Aorta (tissue), 5 donors: ENCODE results near the gene PLP1. TPM values are rescaled to one million over a fixed set of nuclear protein-coding genes. Genes with fewer than 3 reads are reported as not detected.

ENCODE experiments used
- ATAC-seq: fragments of 200-7000 bp; cut with Tn5 transposase; one replicate; pipeline ENCODE4 v1.9.1; 2022; ENCODE audit warnings: moderate library complexity; ENCODE audit not compliant: low FRiP score
- DNase-seq, 2 donors: peaks; one replicate each; pipeline ENCODE4 v3.0.0-alpha.2; 2020
- H3K27ac ChIP-seq, 2 donors: one replicate each; pipeline ENCODE4 v1.5.1; 2013; ENCODE audit warnings: low read length in 2 of 2, mild to moderate bottlenecking in 2 of 2, moderate library complexity in 2 of 2, control low read depth in 1 of 2, inconsistent platforms in 1 of 2, low read depth in 1 of 2
- H3K27me3 ChIP-seq, 2 donors: one replicate each; pipeline ENCODE4 v1.6.1; 2013; ENCODE audit warnings: control low read depth in 1 of 2, low read length in 1 of 2, mild to moderate bottlenecking in 1 of 2, moderate library complexity in 1 of 2; ENCODE audit not compliant: insufficient read depth in 2 of 2, control insufficient read depth in 1 of 2
- H3K36me3 ChIP-seq, 2 donors: one replicate each; pipeline ENCODE4 v1.6.1; 2013; ENCODE audit warnings: control low read depth in 1 of 2, low read length in 1 of 2, mild to moderate bottlenecking in 1 of 2; ENCODE audit not compliant: insufficient read depth in 2 of 2, control insufficient read depth in 1 of 2
- H3K4me1 ChIP-seq, 2 donors: one replicate each; pipeline ENCODE4 v1.6.1; 2013; ENCODE audit warnings: low read length in 2 of 2, control low read depth in 1 of 2, mild to moderate bottlenecking in 1 of 2, moderate library complexity in 1 of 2; ENCODE audit not compliant: insufficient read depth in 2 of 2, control insufficient read depth in 1 of 2
- H3K4me3 ChIP-seq, 2 donors: one replicate each; pipeline ENCODE4 v1.5.1; 2013; ENCODE audit warnings: low read length in 2 of 2, control low read depth in 1 of 2, mild to moderate bottlenecking in 1 of 2
- H3K9me3 ChIP-seq: one replicate; pipeline ENCODE4 v1.6.1; 2013; ENCODE audit warnings: mild to moderate bottlenecking, low read length; ENCODE audit not compliant: control insufficient read depth
- WGBS, 2 donors: extraction: QIAGEN DNeasy Blood & Tissue Kit; methylation state at CpG; one replicate each; pipeline ENCODE4 v1.1.7; 2013; 5-methylcytosine and 5-hydroxymethylcytosine counted together
- intact Hi-C, 2 donors: fragments of 100-400 bp; cut with DNase I; formaldehyde crosslinking; loops; one replicate each; pipeline versions ENCODE4 v1.14.2 to v1.15.0; 2022
- polyA plus RNA-seq, 2 donors: library from polyadenylated mRNA; stranded (reverse); fragments of 200-250 nt; gene quantifications; one replicate each; pipeline ENCODE4 v1.2.3, GENCODE V29; 2013
- total RNA-seq, 2 donors: library from RNA; stranded (reverse); fragmentation: NEBNext Ultra II Directional; extraction: Animal tissue kit (Norgen Biotek cat#: 25700); gene quantifications; one replicate each; pipeline ENCODE4 v1.2.1, GENCODE V29; 2021
- donor health status: healthy with polysubstance abuse.
- donor health status: Bipolar disorder and iron deficiency.
- donor health status: DM: no; HTN: no; CAD: no.
- donor health status: DM: no; HTN: no; CAD: no.
- donor health status: DM: yes; HTN: yes; CAD: no.

The PLP1 gene
- total and polyA plus RNA-seq, 4 donors, result 0.50 to 21.3 (median 4.3) TPM

DNA sequence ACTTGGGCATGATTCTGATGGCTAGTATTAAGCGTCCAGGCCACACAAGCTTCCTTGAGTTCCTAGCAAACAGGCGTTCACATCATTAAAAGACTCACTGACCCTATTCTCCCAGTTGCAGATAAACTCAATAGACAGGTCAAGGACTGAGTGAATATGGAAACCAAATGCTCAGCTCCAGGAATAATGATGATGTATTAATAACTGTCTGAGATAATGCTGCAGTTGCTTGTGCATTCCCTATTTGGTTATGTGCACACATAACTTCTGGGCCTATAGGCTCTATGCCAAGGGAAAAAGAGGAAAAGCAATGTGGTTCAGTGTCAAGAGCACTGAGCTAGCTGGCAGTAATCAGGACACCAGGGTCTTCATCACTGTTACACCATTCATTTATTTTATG is 51.9 kb downstream of the PLP1 start:
- DNase-seq, result no peak
- ATAC-seq, result no peak
- H3K36me3 ChIP-seq, result peaks cover 0 to 3% of the 10 kb centered on the region in 2 donors

DNA sequence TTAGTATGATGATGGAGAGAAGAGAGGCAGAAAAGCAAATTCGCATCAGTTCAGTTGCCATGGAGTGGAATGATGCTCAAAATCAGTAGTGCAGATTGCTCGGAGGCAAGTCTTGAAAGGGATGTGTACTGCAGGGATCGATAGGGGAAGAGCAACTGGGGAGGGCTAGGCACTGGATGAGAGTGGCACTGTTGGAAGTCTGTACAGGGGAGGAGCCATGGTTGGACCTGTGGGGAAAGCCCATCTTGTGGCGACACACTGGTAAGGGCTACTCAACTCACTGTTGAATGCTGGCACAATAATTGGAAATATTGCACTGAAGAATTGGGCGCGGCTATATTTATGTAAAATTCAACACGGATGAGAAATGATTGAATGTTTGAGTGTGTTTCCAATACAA is 54.2 kb downstream of the PLP1 start:
- 66 to 73% methylated on average over 7 of the region's 7 CpGs for WGBS, 2 donors
- Histone ChIP-seq H3K36me3 (no peaks in the 10 kb centered on the region), H3K27me3 (no peaks in the 10 kb centered on the region), H3K4me3 (no peak overlapping the region), H3K4me1 (no peaks in the 10 kb centered on the region), H3K9me3 (no peaks in the 10 kb centered on the region), H3K27ac (no peak overlapping the region)
- intact Hi-C loops, result no loop called here
- DNase-seq (no peak), ATAC-seq (no peak)

More for the DNA sequence above, 51.9 kb downstream of the PLP1 start:
- 14 to 29% methylated on average over 2 of the region's 2 CpGs for WGBS, 2 donors
- intact Hi-C loops, result no loop called here
- Histone ChIP-seq H3K9me3 (no peaks in the 10 kb centered on the region), H3K4me1 (no peaks in the 10 kb centered on the region), H3K27ac (peak overlapping the region in 1 of 2 donors; percentile 40), H3K27me3 (no peaks in the 10 kb centered on the region), H3K4me3 (no peak overlapping the region)

DNA sequence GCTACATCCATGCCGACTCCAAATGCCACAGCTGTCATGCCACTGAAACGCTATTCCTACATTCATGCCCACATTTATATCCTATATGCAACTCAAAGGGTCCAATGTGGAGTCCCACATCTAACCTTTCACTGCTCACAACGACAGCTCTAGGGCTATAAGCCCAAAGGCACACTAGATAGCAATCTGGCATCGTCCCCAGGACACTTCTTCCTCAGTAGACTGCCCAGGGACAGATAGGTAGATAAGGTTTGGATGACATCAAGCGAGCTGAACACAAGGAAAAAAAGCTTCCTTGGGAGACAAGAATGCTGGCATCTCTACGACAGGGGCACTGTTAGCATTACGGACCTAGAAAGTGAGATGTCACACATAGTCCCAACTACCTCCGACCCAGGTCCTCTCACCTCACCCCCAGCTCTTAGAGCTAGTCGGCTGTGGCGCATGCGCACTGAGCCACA is 54.7 kb downstream of the PLP1 start:
- Histone ChIP-seq H3K27me3 (no peaks in the 10 kb centered on the region), H3K4me3 (peak overlapping the region; percentile 21 to 36), H3K9me3 (no peaks in the 10 kb centered on the region), H3K36me3 (no peaks in the 10 kb centered on the region), H3K4me1 (no peaks in the 10 kb centered on the region), H3K27ac (no peak overlapping the region)
- intact Hi-C loops, result no loop called here
- ATAC-seq (no peak), DNase-seq (no peak)
- WGBS, 2 donors, result 8 to 21% methylated on average over 11 of the region's 11 CpGs

DNA sequence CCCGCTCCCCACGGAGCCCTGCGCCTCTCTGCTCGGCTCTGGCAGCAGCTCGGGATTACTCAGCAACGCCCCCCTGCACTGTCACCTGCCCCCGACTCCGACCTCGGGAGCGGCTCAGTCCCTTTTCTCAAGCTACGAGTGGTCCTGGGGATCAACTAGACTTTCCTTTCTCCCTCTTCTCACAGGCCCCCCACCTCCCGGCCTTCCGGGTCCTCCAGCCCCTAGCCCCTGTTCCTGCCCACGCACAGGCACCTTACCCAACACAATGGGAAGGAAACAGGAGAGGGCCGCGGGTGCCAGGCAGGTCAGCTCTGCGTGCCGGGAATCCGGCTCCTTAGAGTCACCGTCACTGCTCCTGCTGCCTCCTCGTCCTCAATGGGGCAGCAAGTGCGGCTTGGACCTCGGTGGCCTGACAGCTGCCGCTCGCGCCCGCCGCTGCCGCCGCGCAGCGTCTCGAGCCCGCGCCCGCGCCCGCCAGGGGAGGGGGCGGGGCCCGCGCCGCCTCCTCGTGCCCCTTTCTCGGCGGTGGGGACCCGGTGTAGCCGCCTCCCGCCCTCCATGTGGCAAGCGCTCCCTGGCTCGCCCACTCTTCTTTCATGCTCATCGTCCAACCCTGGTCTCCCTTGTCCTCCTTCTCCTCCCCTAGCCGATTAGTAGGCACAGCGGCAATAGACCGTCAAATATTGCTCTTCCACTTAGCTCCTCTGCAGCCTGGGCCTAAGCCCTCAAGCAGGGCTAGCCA is 55.3 kb downstream of the PLP1 start, which contains the start of gene RAB9B:
TSS of gene RAB9B (minus strand) at position 455 of the 742 bp plus-strand sequence. CDS start 6,473 bp downstream, outside the sequence.
- Histone ChIP-seq H3K4me3 (peak within 1 kb of the TSS; percentile 36 to 72), H3K36me3 (no peaks in the 10 kb centered on the region), H3K27me3 (no peaks in the 10 kb centered on the region), H3K27ac (peak within 1 kb of the TSS in 1 of 2 donors; percentile 74), H3K4me1 (no peaks in the 10 kb centered on the region), H3K9me3 (no peaks in the 10 kb centered on the region)
- ATAC-seq (peak; percentile 91), DNase-seq (peak; percentile 81 to 88)
- intact Hi-C loops, result no loop called here
- WGBS, 2 donors, result 1 to 10% methylated on average over 31 to 54 of the region's 54 CpGs

DNA sequence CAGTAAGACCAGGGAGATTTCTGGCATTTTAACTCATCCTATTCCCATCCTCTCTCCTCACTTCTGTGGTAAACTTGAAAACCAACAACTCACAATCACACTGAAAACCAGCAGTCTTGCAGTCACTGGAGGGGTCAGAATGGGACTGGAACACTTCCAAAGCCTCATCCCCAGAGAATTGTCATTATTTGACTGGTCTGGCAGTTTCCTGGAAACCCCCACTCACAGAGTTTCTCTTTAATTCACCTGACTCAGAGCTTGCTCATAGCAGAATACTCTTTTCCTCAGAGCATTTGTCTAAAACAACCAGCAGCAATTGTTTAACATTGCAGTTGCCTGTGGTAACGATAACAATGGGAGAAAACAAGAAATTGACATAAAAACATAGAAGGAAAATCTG is 62.8 kb downstream of the PLP1 start:
- ATAC-seq, result no peak
- H3K4me1 ChIP-seq, result no peaks in the 10 kb centered on the region
- H3K4me3 ChIP-seq, result no peak overlapping the region
- DNase-seq, result no peak
- 64 to 86% methylated on average over 1 of the region's 1 CpG for WGBS, 2 donors
- H3K9me3 ChIP-seq, result no peaks in the 10 kb centered on the region
- H3K27ac ChIP-seq, result no peak overlapping the region
- intact Hi-C loops, result no loop called here
- no peaks in the 10 kb centered on the region for H3K36me3 ChIP-seq
- no peaks in the 10 kb centered on the region for H3K27me3 ChIP-seq

Other genes with a start within 250 kb of the PLP1 start
- gene TCEAL4, start 191.3 kb upstream of the PLP1 start, total RNA-seq, result 100 to 1,000 TPM in 1 of 2 donors, 10 to 100 TPM in 1; 97.2 to 187 TPM
- 1,000 to 10,000 TPM; 1,036 to 1,452 TPM for gene TCEAL4, start 191.3 kb upstream of the PLP1 start, polyA plus RNA-seq
- gene TCEAL3, start 168.9 kb upstream of the PLP1 start, total RNA-seq, result 10 to 100 TPM; 34.6 to 77.3 TPM
- gene TCEAL3, start 168.9 kb upstream of the PLP1 start, polyA plus RNA-seq, result 100 to 1,000 TPM; 249 to 392 TPM
- 10 to 100 TPM; 37.0 to 73.9 TPM for gene TCEAL1, start 147.9 kb upstream of the PLP1 start, total RNA-seq
- 100 to 1,000 TPM; 219 to 258 TPM for gene TCEAL1, start 147.9 kb upstream of the PLP1 start, polyA plus RNA-seq
- gene MORF4L2, start 90.1 kb upstream of the PLP1 start, total RNA-seq, result 100 to 1,000 TPM; 214 to 399 TPM
- 100 to 1,000 TPM; 651 to 791 TPM for gene MORF4L2, start 90.1 kb upstream of the PLP1 start, polyA plus RNA-seq
- not detected for gene TMEM31, start 65.9 kb upstream of the PLP1 start, total RNA-seq
- gene TMEM31, start 65.9 kb upstream of the PLP1 start, polyA plus RNA-seq, result not detected
- 1 to 10 TPM; 6.5 to 7.9 TPM for gene RAB9B, start 55.4 kb downstream of the PLP1 start, total RNA-seq
- 1 to 10 TPM; 1.6 to 5.0 TPM for gene RAB9B, start 55.4 kb downstream of the PLP1 start, polyA plus RNA-seq
- gene TMSB15B, start 185.8 kb downstream of the PLP1 start, total RNA-seq, result 1 to 10 TPM; 7.6 to 8.4 TPM
- gene TMSB15B, start 185.8 kb downstream of the PLP1 start, polyA plus RNA-seq, result 10 to 100 TPM; 22.7 to 31.9 TPM
- gene H2BW1, start 236.9 kb downstream of the PLP1 start, total RNA-seq, result not detected
- not detected for gene H2BW1, start 236.9 kb downstream of the PLP1 start, polyA plus RNA-seq